Activated CD8-positive, alpha-beta memory T cell treated with anti-CD3 and anti-CD28 coated beads, Interleukin-2, amount 50 U/mL, for 1 hour (primary cell): Measurements from ENCODE around the gene OPA3.

Experiments used
- DNase-seq: peaks from one replicate; pipeline ENCODE4 v3.0.0-alpha.2; 2020; ENCODE audit errors: extremely low read depth

OPA3 gene

GRCh38 chr19:45503909-45504308, 80.7 kb downstream of the OPA3 start:
- DNase-seq = no peak

DNA sequence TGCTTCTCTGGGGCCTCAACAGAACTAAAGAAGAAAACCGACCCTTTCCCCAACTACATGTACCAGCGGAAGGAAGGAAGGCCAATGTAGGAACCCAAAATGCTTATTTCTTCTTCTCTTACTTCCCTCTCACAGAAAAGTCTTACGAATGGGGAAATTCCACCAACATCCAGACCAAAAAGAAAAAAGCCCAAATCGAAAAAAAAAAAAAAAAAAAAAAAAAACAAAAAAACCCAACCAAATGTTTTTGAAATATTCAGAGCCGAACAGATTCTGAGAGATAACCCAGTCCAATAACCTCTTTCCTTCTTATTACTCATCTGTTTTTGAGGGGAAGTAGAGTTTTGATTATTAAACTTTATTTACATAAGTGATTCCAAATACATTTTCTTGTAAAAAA, 82.5 kb downstream of the OPA3 start:
- DNase-seq = no peak

DNA sequence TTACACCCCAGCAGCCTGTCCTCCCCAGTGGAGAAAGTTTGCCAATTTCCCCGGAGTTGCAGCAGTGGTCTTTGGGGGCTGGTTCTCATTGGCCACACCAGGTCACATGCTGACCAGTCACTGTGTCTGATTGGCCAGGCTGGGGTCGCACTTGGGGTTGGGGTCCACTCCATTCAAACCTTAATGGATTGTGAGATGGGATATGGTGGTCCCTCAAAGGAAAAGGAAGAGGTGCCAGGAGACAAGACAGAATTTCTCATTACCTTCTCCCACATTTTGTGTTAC, 82.9 kb downstream of the OPA3 start:
- DNase-seq = no peak

DNA sequence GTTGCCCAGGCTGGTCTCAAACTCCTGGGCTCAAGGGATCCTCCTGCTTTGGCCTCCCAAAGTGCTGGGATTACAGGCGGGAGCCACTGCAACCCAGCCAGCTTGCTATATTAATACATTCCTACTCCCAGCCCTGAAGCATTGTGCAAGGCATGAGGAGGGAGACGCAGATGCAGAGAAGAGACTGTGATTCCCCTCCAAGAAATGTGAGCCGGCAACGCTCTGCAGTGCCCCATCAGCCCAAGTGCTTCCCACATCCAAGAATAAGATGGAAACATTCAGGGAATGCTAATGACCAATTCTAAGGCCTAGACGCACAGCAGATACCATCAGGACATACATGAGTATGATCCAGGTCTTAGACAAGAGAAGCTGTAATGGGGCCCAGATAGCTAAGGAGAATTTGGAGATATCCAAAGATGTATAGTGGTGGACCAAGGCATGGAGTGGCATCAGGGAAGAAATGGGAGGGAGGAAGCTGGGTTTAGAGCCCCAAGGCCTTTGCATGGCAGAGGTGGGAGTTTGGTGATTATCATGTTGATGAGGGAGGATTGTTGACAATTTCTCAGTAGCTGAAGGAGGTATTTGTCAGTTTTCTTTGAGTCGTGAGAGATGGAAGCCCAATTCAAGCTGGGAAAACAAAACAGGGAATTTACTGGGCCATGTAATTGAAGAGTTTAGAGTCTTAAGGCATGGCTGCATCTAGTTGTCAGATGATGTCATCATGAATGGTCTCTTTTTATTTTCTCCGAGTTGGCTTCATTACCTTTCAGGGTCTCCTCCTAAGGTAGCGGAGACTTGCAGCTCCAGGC, 83.5 kb downstream of the OPA3 start:
- DNase-seq = no peak

DNA sequence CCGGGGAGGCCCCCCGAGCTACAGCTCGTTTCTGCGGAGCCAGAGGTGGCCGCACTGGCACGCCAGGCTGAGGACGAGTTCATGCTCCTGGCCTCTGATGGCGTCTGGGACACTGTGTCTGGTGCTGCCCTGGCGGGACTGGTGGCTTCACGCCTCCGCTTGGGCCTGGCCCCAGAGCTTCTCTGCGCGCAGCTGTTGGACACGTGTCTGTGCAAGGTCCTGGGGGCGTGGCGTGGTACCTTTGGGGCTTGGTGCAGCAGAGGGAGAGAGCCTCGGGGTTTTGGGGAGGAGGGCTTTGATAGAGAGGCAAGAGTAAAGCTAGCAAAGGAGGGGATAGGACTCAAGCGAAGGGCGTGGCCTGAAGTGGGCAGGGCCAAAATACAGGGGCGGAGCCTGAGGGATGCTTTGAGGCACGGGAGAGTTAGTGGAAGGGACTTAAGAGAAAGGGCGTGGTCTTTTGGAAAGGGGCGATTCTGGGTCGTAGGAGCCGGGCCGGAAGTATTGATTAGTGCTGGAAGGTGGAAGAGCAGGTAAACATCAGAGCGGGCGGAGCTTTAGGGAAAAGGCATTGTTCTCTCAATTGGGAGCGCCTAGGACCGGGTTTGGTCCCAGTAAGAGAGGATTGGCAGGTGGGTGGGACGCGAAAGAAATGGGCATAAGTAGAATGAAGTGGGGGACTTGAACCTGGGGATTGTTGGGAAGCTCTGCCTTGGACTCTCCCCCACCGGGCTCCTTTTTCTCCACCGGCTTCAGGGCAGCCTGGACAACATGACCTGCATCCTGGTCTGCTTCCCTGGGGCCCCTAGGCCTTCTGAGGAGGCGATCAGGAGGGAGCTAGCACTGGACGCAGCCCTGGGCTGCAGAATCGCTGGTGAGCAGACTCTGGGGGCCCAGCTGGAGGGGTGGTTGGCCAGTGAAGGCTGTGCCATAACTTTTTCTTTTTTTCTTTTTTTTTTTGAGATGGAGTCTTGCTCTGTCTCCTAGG, 85.1 kb downstream of the OPA3 start:
- no peak for DNase-seq

- DNase-seq = no peak
Measured at GRCh38 chr19:45498411-45499195, 86.0 kb downstream of the OPA3 start, which contains the start of gene PPM1N. Gene PPM1N (plus strand): TSS chr19:45498443. CDS start chr19:45498473, 30 bp downstream.

GRCh38 chr19:45497791-45498190, 86.8 kb downstream of the OPA3 start:
- no peak for DNase-seq

DNA sequence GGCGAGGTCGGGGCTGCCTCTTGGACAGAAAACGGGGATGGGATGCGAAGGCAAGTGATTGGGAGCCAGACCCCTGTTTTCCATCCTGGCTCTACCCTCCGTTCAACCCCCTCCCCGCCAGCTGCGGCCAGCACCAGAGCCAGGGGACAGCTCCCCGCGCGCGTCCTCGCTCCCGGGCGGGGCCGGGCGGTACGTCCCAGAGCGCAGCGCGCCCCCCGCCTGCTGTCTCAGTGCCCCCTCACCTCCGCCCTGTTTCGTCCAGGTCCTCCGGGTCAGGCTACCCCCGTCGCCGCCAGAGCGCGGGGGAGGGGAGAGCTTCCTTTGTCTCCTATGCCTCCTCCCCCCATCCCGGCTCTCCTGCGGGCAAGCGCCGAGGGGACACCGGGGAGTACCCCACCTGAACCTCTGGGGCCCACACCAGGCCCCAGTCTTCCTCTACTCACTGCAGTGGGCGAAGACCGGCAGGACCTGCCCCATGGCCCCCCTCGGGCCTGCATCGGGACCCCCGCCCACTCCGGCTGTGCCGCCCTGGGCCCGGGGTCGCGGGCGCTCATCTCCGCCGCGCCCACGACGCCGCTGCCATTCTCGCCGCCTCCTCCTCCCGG, 88.2 kb downstream of the OPA3 start:
- no peak for DNase-seq

- DNase-seq = no peak
Measured at GRCh38 chr19:45495178-45495577, 89.4 kb downstream of the OPA3 start.

DNA sequence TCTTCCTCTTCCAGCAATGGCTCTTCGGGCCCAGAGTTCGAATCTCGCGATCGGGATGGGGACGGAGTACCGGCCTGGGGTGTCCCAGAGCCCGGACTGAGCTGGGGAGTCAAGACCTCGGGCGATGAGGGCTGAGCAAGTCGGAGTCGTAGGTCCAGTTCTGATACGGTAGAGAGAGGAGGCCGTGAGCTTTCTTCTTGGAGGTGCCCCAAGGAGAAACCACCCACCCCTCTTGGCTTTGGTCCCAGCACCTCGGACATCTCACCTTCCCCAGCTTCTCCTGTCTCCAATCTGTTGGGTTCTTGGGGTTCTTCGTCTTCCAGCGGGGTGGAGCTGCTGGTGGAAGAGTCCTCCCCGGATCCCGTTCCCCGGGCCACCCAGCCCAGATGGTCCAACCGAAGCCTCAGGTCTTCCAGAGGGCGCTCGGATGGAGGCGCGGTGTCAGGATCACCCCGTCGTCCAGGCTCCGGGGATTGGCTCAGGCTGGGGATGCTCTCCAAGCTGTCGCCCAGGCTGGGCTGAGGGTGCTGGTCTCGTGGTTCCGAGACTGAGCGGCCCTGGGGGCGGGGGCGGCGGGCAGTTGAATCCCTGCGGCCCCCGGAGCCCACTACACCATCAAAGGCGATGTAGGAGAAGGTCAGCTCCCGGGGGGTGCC, 90.2 kb downstream of the OPA3 start:
- DNase-seq = no peak

- DNase-seq = no peak
Measured at GRCh38 chr19:45492627-45493470, 91.8 kb downstream of the OPA3 start.

GRCh38 chr19:45492137-45492626, 92.4 kb downstream of the OPA3 start:
- no peak for DNase-seq

DNA sequence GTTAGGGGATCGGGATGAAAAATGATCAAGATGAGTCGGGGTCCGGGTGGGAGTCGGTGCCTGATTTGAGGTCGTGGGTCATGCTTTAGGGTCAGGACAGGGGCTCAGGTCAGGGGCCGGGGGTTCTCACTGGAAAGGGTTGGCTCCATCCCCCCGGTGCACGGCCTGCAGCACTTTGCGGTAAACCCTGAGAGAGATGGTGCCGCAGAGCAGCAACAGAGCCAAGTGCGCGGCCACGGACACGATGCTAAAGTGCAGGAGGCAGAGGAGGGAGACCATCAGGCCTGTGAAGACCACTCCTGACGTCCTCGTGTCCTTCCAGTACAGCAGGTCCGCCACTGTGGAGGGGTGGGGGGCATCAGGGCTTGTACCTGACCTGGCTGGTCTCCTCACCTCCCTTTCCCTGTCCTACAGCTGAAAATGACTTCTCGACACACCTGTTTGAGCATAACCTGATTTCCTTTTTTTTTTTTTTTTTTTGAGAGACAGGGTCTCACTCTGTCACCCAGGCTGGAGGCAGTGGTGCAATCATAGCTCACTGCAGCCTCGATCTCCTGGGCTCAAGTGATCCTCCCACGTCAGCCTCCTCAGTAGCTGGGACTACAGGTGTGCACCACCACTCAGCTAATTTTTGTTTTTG, 95.3 kb downstream of the OPA3 start:
- DNase-seq = no peak

GRCh38 chr19:45488708-45489107, 95.9 kb downstream of the OPA3 start:
- no peak for DNase-seq

DNA sequence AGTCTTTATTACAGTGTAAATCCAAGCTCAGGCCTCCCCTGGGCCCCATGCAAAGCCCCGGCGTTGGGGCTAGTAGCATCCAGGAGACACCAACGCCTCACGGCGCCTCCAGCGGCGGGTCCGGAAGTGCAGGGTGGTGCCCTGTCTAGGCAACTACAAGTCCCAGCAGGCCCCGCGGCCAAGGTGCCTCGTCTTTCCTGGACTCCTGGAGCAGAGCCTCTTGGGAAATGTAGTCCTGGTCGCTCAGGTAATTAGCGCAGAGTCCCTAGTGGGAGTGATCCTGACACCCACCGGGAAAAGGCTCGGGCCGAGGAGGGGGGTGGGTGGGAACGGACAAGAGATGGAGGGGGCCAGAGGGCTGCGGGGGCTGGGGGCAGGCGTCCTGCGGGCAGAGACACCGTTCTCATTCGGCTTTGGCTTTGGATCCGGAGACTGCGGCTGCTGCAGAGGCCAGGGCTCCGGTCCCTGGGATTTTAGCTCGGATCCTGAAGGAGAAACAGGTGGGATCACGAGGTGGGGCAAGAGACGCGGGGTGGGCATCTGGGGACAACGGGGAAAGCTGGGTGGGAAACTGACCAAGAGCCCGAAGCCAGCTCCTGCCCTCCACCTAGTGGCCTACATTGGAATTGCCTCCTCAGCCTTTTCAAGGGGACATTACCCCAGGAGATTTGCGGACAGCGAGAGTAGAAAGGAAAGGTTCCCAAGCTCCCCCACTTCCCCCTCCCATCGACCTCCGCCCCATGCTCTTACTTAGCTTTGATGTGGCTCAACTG, 99.1 kb downstream of the OPA3 start:
- DNase-seq = peak; percentile 93

- DNase-seq = no peak
Measured at GRCh38 chr19:45484273-45484945, 100.2 kb downstream of the OPA3 start.

- no peak for DNase-seq
Measured at GRCh38 chr19:45483033-45483432, 101.6 kb downstream of the OPA3 start.
